AG08396 (cell line): ENCODE data around the gene KIF20A.
A peak's percentile ranks its signal among the peaks of the same experiment; 100 is the strongest.
"Not testable (repeated sequence)": the region's sequence is repeated elsewhere in the genome, so short reads cannot be mapped to it uniquely, and the experiment has no call there.

Experiments used
- DNase-seq: peaks from one replicate; pipeline ENCODE4 v3.0.0; 2012; ENCODE audit warnings: low spot score, mixed read lengths

Gene KIF20A

GRCh38 chr5:138178516-138179276 lies at the start of gene KIF20A, which contains the start of gene BRD8:
Gene KIF20A, plus strand, starts transcription at chr5:138179112. Its CDS starts 569 bp downstream, at chr5:138179681.
Gene BRD8, minus strand, starts transcription at chr5:138178630. Its CDS starts 16 bp downstream, at chr5:138178614.
- peak; percentile 95 for DNase-seq

GRCh38 chr5:138129347-138129746 lies 49.6 kb upstream of the KIF20A start:
- DNase-seq = no peak

- DNase-seq = no peak
Measured at GRCh38 chr5:138132543-138132942, 46.4 kb upstream of the KIF20A start.

- DNase-seq = peak; percentile 74
Measured at GRCh38 chr5:138138949-138139780, 39.7 kb upstream of the KIF20A start, which contains the start of gene NME5. Gene NME5, minus strand, starts transcription at chr5:138139428. Its CDS starts 648 bp downstream, at chr5:138138780.

- no peak for DNase-seq
Measured at GRCh38 chr5:138139781-138140090, 39.2 kb upstream of the KIF20A start.

GRCh38 chr5:138140268-138140667 lies 38.6 kb upstream of the KIF20A start:
- DNase-seq = no peak

GRCh38 chr5:138141734-138142133 lies 37.2 kb upstream of the KIF20A start:
- DNase-seq = no peak

- DNase-seq = not testable (repeated sequence)
Measured at GRCh38 chr5:138143578-138143977, 35.3 kb upstream of the KIF20A start.

GRCh38 chr5:138148811-138149210 lies 30.1 kb upstream of the KIF20A start:
- DNase-seq = no peak

GRCh38 chr5:138149530-138149929 lies 29.4 kb upstream of the KIF20A start:
- no peak for DNase-seq

GRCh38 chr5:138155977-138156376 lies 22.9 kb upstream of the KIF20A start:
- not testable (repeated sequence) for DNase-seq

GRCh38 chr5:138157626-138158025 lies 21.3 kb upstream of the KIF20A start:
- DNase-seq = no peak

GRCh38 chr5:138159666-138160065 lies 19.2 kb upstream of the KIF20A start:
- DNase-seq = no peak

- no peak for DNase-seq
Measured at GRCh38 chr5:138160706-138161105, 18.2 kb upstream of the KIF20A start.

- no peak for DNase-seq
Measured at GRCh38 chr5:138163721-138164120, 15.2 kb upstream of the KIF20A start.

GRCh38 chr5:138169124-138169523 lies 9.8 kb upstream of the KIF20A start:
- DNase-seq = no peak

GRCh38 chr5:138170299-138170698 lies 8.6 kb upstream of the KIF20A start:
- DNase-seq = no peak

- DNase-seq = peak; percentile 37
Measured at GRCh38 chr5:138177941-138178515, 884 bp upstream of the KIF20A start.

- no peak for DNase-seq
Measured at GRCh38 chr5:138179277-138179857, 455 bp downstream of the KIF20A start.

- peak; percentile 35 for DNase-seq
Measured at GRCh38 chr5:138180183-138180782, 1.4 kb downstream of the KIF20A start.

- DNase-seq = no peak
Measured at GRCh38 chr5:138180841-138181240, 1.9 kb downstream of the KIF20A start.

- DNase-seq = no peak
Measured at GRCh38 chr5:138182808-138183207, 3.9 kb downstream of the KIF20A start.
